ENCODE measurements around the gene ARMH4. TPM values are rescaled to one million over a fixed set of nuclear protein-coding genes. Genes with fewer than 3 reads are reported as not detected.

The ARMH4 gene
- total RNA-seq, 4 donors from 2014 or later, result 2.1 to 6.6 (median 3.3) TPM

DNA sequence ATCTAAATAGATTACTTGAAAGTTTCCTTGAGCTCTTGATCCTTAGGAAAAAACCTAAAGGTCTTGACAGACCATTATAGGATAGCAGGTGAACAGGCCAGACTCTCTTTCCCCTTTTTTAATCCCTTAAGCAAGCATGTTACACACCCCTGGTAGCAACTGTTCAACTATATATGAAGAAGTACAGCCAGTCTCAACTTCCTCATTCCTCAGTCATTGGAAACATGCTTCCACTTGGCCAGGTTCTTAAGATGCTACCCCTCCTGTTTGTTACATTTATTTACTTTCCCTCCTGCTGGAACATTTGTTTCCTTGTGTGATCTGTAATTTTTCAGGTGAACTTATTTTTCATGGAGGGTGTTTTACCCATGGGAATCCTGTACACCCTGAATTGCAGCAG lies 124.1 kb downstream of the ARMH4 start:
- TF ChIP-seq, protein P1, sequence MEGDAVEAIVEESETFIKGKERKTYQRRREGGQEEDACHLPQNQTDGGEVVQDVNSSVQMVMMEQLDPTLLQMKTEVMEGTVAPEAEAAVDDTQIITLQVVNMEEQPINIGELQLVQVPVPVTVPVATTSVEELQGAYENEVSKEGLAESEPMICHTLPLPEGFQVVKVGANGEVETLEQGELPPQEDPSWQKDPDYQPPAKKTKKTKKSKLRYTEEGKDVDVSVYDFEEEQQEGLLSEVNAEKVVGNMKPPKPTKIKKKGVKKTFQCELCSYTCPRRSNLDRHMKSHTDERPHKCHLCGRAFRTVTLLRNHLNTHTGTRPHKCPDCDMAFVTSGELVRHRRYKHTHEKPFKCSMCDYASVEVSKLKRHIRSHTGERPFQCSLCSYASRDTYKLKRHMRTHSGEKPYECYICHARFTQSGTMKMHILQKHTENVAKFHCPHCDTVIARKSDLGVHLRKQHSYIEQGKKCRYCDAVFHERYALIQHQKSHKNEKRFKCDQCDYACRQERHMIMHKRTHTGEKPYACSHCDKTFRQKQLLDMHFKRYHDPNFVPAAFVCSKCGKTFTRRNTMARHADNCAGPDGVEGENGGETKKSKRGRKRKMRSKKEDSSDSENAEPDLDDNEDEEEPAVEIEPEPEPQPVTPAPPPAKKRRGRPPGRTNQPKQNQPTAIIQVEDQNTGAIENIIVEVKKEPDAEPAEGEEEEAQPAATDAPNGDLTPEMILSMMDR (IDR thresholded peaks at IDR 0.05; ENCODE audit: low read depth), result no peak

DNA sequence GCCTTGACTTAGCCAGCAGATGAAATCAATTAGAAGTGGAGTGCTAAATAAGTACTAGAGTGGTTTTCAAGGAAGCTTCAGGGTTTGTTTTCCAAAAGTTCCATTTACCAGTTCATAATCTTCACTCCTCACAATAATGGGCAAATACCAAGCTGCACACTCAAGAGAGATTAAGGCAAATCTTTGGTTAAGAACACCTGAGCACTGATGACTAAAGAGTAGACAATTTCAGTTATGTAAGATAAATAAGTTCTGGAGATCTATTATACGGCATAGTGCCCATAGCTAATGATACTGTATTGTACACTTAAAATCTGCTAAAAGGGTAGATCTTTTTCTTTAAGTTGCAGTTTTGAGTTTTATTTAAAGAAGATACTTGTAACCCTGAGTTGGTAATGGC lies 125.0 kb downstream of the ARMH4 start:
- TF ChIP-seq, protein P1 (IDR thresholded peaks at IDR 0.05; ENCODE audit: low read depth), result no peak

DNA sequence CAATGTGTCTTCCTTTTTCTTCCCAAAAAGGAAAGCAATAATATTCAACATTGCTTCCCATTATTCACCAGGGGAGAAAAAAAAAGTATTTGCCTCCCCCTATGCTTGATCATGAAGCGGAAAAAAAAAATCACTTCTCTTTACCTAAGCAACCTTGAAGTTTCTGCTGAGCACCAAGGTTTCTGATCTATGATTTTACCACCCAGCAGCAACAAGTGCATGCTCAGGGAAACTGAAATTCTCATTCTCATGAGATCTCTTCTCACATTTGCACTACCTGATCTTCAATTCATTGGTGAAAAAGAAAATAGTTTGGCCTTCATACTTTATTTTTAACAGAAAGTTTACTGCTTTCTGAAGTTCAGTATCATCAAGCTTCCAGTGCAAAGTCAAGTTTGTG lies 125.8 kb downstream of the ARMH4 start:
- TF ChIP-seq, protein P1 (IDR thresholded peaks at IDR 0.05; ENCODE audit: low read depth), result no peak

DNA sequence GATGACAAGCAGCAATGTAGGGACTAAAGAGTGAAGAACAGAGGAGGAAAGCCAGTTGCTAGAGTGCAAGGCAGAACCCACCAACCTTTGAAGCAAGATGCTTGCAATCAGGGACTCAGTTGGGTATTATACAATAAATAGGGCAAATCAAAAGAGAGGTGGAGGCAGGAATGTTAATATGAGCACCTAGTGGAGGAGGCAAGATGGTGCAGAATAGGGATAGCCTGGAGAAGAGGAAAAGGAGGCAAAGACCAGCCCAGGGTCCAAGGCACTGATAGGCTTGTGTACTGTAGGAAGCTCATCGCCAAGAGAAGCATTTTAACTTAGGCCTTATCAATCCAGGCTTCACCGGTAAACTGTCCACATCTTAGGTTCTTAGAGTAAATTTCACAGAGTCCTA lies 137.2 kb downstream of the ARMH4 start:
- TF ChIP-seq, protein P1 (IDR thresholded peaks at IDR 0.05; ENCODE audit: low read depth), result no peak

DNA sequence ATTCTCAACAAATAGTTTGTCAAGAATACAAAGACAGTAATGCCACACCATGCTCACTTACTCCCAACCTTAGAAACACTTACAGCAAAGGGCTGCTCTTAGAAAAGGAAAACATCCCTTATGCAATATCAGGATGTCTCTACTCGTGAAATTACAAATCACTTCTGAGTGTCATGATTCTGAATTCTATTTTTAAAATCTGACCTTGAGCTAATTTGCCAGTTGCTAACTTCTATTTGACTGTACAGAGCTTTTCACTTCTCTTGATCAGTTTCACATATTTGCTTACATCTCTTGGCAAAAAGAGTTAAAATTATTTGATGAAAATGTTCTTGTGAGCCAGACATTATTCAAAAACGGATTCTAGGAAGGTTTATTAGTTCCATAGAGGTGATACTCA lies 149.4 kb downstream of the ARMH4 start:
- TF ChIP-seq, protein P1 (IDR thresholded peaks at IDR 0.05; ENCODE audit: low read depth), result no peak

DNA sequence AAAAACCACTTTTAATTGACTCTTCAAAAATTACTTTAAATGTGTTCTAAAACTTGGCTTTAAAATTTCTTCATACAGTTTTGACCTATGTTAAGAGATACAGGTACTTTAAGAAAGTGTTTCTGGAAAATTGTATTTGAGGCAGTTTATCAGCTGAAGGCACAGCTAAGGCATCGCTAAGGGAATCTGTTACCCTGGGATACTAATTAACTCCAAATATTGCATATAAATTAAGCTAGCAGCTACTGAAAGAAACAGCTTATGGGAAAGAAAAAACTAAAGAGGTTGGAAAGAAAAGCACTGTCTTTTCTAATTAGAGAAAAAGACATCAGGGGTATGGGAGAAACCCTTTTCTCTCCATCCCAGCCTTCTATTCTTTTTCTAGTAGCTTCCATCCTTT lies 152.0 kb downstream of the ARMH4 start:
- TF ChIP-seq, protein P1 (IDR thresholded peaks at IDR 0.05; ENCODE audit: low read depth), result no peak

DNA sequence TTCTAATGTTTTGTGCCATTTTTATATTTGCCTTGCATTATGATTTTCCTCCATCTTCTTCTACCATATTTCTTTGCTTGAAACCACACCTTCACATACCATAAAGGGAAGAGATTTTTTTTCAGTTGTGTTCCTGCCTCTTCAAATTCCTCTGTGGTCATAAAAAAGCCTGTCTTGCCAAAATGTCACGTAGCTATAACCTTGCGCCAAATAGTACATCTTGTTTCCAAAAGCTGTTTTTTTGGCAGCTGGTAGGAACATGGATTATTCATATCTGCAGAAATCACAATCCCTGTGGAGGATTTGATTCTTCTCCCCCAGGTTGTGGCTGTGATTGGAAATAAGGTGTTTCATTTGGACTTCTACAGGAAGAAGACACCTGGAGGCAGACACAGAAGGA lies 152.5 kb downstream of the ARMH4 start:
- TF ChIP-seq, protein P1 (IDR thresholded peaks at IDR 0.05; ENCODE audit: low read depth), result no peak
